HepG2 (cell line): ENCODE results near the gene SMOC1. TPM values are rescaled to one million over a fixed set of nuclear protein-coding genes. Genes with fewer than 3 reads are reported as not detected.
A peak's percentile ranks its signal among the peaks of the same experiment; 100 is the strongest.

Source experiments
- CEBPB ChIP-seq: IDR thresholded peaks from 2 replicates; pipeline ENCODE4 v1.6.1; 2011; ENCODE audit warnings: low read depth, low read length, improper control_type of control experiment, borderline replicate concordance
- CREB1 ChIP-seq, 2 experiments: fragments of 450-650 bp in 1 of 2; IDR thresholded peaks; 2 replicates each; pipeline ENCODE4 v1.6.1; 2016 to 2017; ENCODE audit warnings: control low read depth in 1 of 2, mild to moderate bottlenecking in 1 of 2, missing compliant biosample characterization in 1 of 2, missing genetic modification characterization in 1 of 2
- EP300 ChIP-seq, 3 experiments: sonication (generic) in 1 of 3; formaldehyde crosslinking in 1 of 3; IDR thresholded peaks; 2 replicates each; pipeline versions ENCODE4 v1.5.1 to v1.6.1; 2011 to 2020; ENCODE audit warnings: low read depth in 2 of 3, low read length in 2 of 3, borderline replicate concordance in 1 of 3, improper control_type of control experiment in 1 of 3, mild to moderate bottlenecking in 1 of 3, missing genetic modification reagents in 1 of 3, moderate library complexity in 1 of 3
- EZH2 ChIP-seq: conservative IDR thresholded peaks from 2 replicates; pipeline ENCODE4 v1.6.1; 2012; ENCODE audit warnings: mild to moderate bottlenecking, low read depth, low read length, moderate library complexity
- KLF16 ChIP-seq, 2 experiments: sonication (generic) in 1 of 2; formaldehyde crosslinking in 1 of 2; IDR thresholded peaks; 2 replicates each; pipeline versions ENCODE4 v1.6.1 to v1.8.0; 2016 to 2023; ENCODE audit warnings: missing genetic modification reagents in 2 of 2, missing compliant biosample characterization in 1 of 2
- NR3C1 ChIP-seq: sonication (generic); formaldehyde crosslinking; IDR thresholded peaks from 2 replicates; pipeline ENCODE4 v1.4.0; 2020; ENCODE audit warnings: missing genetic modification reagents
- POLR2G ChIP-seq: fragments of 200-400 bp; formaldehyde crosslinking; IDR thresholded peaks from 2 replicates; pipeline ENCODE4 v1.6.1; 2018; ENCODE audit warnings: mild to moderate bottlenecking, low read depth, low read length, moderate library complexity
- SKI ChIP-seq: fragments of 450-650 bp; IDR thresholded peaks from one replicate; pipeline ENCODE4 v1.6.1; 2018; ENCODE audit warnings: mild to moderate bottlenecking; ENCODE audit not compliant: partially characterized antibody
- TBX3 ChIP-seq: fragments of 450-650 bp; IDR thresholded peaks from 2 replicates; pipeline ENCODE4 v1.6.1; 2017; ENCODE audit warnings: antibody characterized with exemption, mild to moderate bottlenecking, inconsistent platforms, borderline replicate concordance
- TRIM24 ChIP-seq: sonication (generic); formaldehyde crosslinking; IDR thresholded peaks from 2 replicates; pipeline ENCODE4 v1.8.0; 2022; ENCODE audit warnings: mild to moderate bottlenecking, missing genetic modification reagents
- ZKSCAN1 ChIP-seq: fragments of 150-350 bp; IDR thresholded peaks from 2 replicates; pipeline ENCODE4 v1.6.1; 2014; ENCODE audit warnings: low read length
- ZNF234 ChIP-seq: sonication (generic); formaldehyde crosslinking; conservative IDR thresholded peaks from 2 replicates; pipeline ENCODE4 v1.5.1; 2020; ENCODE audit warnings: mild to moderate bottlenecking, missing genetic modification reagents
- ZNF501 ChIP-seq: sonication (generic); formaldehyde crosslinking; IDR thresholded peaks from 2 replicates; pipeline ENCODE4 v1.5.1; 2020; ENCODE audit warnings: mild to moderate bottlenecking, moderate library complexity, missing genetic modification reagents
- ZNF816 ChIP-seq: sonication (generic); formaldehyde crosslinking; IDR thresholded peaks from 2 replicates; pipeline ENCODE4 v1.8.0; 2022; ENCODE audit warnings: missing genetic modification reagents, mild to moderate bottlenecking, borderline replicate concordance
- ZSCAN21 ChIP-seq: sonication (generic); formaldehyde crosslinking; IDR thresholded peaks from 2 replicates; pipeline ENCODE4 v1.8.0; 2022; ENCODE audit warnings: mild to moderate bottlenecking, missing genetic modification reagents, moderate library complexity, borderline replicate concordance
- polyA plus RNA-seq, 8 experiments: library from polyadenylated mRNA; depleted of rRNA in 3 of 8; stranded (reverse) in 7 of 8; unstranded in 1 of 8; fragments of >200 nt; fragmentation: Illumina TruSeq in 4 of 8; extraction: Trizol in 4 of 8; gene quantifications; 2 replicates each; pipeline versions ENCODE4 v1.2.1 to v1.2.3, GENCODE V29; 2011 to 2016; ENCODE audit warnings: low read depth in 4 of 8, missing spikeins in 1 of 8, mixed read lengths in 1 of 8; ENCODE audit not compliant: insufficient read depth in 1 of 8
- total RNA-seq, 5 experiments: library from RNA; depleted of rRNA; stranded (reverse); fragments of >200 nt; fragmentation: Illumina TruSeq; extraction: Trizol; gene quantifications; 2 replicates each; pipeline ENCODE4 v1.2.3, GENCODE V29; 2016; ENCODE audit warnings: low read depth in 1 of 5
- TF ChIP-seq, protein P1 (sequence below): fragments of 450-650 bp; IDR thresholded peaks from 2 replicates; pipeline ENCODE4 v1.6.1; 2016
- TF ChIP-seq, protein P2 (sequence below): sonication (generic); formaldehyde crosslinking; IDR thresholded peaks from 2 replicates; pipeline ENCODE4 v1.5.0; 2020; ENCODE audit warnings: mild to moderate bottlenecking, missing genetic modification reagents
- TF ChIP-seq, protein P3 (sequence below): sonication (generic); formaldehyde crosslinking; IDR thresholded peaks from 2 replicates; pipeline ENCODE4 v1.5.0; 2020; ENCODE audit warnings: mild to moderate bottlenecking, missing genetic modification reagents
- TF ChIP-seq, protein P4 (sequence below): sonication (generic); formaldehyde crosslinking; IDR thresholded peaks from 2 replicates; pipeline ENCODE4 v1.4.0; 2020; ENCODE audit warnings: missing genetic modification reagents, borderline replicate concordance

Gene SMOC1
- total and polyA plus RNA-seq, 2 of the 13 experiments (the other 11 are each of a cell fraction or from before 2014, with no cell fraction given), result 17.8 to 35.6 TPM

DNA sequence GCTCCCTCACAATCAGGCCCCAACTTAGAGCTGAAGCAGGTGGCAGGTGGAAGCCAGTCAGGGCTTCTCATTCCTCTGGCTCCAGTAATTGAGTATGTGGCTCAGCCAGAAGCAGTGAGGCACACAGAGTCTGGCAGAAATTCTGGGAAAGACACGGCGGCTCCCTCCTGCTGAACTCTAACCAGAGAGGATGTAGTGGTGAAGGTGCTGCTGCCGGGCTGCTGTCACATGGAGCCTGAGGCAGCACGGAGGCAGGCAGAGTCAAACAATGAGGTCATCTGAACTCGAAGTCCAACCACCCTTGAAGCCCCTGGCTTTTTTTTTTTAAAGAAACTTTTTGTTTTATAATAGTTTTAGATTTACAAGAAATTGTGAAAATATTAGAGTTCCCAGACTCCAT is 33.4 kb upstream of the SMOC1 start (continued):
- TF ChIP-seq ZNF816 (CRISPR knock-in tag) (no peak), CEBPB (no peak), ZNF234 (no peak), TRIM24 (no peak), EZH2 (no peak), ZSCAN21 (no peak), KLF16 (CRISPR knock-in tag; IDR thresholded peaks at IDR 0.05) (no peak), ZKSCAN1 (no peak), NR3C1 (CRISPR knock-in tag) (no peak), ZNF501 (CRISPR knock-in tag) (0 out of 2 replicates have a peak, but pooled peaks have one; percentile 66), EP300 (IDR thresholded peaks at IDR 0.05; ENCODE audit: low read depth in 2 of 2, low read length in 2 of 2) (no peak), EP300 (CRISPR knock-in tag; IDR thresholded peaks at IDR 0.05; ENCODE audit: borderline replicate concordance) (no peak), POLR2G (no peak), CREB1 (IDR thresholded peaks at IDR 0.05) (no peak), CREB1 (CRISPR knock-in tag; IDR thresholded peaks at IDR 0.05) (no peak), SKI (no peak), TBX3 (no peak)
- TF ChIP-seq, protein P1, sequence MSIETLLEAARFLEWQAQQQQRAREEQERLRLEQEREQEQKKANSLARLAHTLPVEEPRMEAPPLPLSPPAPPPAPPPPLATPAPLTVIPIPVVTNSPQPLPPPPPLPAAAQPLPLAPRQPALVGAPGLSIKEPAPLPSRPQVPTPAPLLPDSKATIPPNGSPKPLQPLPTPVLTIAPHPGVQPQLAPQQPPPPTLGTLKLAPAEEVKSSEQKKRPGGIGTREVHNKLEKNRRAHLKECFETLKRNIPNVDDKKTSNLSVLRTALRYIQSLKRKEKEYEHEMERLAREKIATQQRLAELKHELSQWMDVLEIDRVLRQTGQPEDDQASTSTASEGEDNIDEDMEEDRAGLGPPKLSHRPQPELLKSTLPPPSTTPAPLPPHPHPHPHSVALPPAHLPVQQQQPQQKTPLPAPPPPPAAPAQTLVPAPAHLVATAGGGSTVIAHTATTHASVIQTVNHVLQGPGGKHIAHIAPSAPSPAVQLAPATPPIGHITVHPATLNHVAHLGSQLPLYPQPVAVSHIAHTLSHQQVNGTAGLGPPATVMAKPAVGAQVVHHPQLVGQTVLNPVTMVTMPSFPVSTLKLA, result no peak
- TF ChIP-seq, protein P2, sequence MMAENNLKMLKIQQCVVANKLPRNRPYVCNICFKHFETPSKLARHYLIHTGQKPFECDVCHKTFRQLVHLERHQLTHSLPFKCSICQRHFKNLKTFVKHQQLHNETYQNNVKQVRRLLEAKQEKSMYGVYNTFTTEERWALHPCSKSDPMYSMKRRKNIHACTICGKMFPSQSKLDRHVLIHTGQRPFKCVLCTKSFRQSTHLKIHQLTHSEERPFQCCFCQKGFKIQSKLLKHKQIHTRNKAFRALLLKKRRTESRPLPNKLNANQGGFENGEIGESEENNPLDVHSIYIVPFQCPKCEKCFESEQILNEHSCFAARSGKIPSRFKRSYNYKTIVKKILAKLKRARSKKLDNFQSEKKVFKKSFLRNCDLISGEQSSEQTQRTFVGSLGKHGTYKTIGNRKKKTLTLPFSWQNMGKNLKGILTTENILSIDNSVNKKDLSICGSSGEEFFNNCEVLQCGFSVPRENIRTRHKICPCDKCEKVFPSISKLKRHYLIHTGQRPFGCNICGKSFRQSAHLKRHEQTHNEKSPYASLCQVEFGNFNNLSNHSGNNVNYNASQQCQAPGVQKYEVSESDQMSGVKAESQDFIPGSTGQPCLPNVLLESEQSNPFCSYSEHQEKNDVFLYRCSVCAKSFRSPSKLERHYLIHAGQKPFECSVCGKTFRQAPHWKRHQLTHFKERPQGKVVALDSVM (CRISPR knock-in tag), result no peak
- TF ChIP-seq, protein P3, sequence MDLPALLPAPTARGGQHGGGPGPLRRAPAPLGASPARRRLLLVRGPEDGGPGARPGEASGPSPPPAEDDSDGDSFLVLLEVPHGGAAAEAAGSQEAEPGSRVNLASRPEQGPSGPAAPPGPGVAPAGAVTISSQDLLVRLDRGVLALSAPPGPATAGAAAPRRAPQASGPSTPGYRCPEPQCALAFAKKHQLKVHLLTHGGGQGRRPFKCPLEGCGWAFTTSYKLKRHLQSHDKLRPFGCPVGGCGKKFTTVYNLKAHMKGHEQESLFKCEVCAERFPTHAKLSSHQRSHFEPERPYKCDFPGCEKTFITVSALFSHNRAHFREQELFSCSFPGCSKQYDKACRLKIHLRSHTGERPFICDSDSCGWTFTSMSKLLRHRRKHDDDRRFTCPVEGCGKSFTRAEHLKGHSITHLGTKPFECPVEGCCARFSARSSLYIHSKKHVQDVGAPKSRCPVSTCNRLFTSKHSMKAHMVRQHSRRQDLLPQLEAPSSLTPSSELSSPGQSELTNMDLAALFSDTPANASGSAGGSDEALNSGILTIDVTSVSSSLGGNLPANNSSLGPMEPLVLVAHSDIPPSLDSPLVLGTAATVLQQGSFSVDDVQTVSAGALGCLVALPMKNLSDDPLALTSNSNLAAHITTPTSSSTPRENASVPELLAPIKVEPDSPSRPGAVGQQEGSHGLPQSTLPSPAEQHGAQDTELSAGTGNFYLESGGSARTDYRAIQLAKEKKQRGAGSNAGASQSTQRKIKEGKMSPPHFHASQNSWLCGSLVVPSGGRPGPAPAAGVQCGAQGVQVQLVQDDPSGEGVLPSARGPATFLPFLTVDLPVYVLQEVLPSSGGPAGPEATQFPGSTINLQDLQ (CRISPR knock-in tag), result no peak
- TF ChIP-seq, protein P4, sequence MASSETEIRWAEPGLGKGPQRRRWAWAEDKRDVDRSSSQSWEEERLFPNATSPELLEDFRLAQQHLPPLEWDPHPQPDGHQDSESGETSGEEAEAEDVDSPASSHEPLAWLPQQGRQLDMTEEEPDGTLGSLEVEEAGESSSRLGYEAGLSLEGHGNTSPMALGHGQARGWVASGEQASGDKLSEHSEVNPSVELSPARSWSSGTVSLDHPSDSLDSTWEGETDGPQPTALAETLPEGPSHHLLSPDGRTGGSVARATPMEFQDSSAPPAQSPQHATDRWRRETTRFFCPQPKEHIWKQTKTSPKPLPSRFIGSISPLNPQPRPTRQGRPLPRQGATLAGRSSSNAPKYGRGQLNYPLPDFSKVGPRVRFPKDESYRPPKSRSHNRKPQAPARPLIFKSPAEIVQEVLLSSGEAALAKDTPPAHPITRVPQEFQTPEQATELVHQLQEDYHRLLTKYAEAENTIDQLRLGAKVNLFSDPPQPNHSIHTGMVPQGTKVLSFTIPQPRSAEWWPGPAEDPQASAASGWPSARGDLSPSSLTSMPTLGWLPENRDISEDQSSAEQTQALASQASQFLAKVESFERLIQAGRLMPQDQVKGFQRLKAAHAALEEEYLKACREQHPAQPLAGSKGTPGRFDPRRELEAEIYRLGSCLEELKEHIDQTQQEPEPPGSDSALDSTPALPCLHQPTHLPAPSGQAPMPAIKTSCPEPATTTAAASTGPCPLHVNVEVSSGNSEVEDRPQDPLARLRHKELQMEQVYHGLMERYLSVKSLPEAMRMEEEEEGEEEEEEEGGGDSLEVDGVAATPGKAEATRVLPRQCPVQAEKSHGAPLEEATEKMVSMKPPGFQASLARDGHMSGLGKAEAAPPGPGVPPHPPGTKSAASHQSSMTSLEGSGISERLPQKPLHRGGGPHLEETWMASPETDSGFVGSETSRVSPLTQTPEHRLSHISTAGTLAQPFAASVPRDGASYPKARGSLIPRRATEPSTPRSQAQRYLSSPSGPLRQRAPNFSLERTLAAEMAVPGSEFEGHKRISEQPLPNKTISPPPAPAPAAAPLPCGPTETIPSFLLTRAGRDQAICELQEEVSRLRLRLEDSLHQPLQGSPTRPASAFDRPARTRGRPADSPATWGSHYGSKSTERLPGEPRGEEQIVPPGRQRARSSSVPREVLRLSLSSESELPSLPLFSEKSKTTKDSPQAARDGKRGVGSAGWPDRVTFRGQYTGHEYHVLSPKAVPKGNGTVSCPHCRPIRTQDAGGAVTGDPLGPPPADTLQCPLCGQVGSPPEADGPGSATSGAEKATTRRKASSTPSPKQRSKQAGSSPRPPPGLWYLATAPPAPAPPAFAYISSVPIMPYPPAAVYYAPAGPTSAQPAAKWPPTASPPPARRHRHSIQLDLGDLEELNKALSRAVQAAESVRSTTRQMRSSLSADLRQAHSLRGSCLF (CRISPR knock-in tag), result no peak
